Liver (tissue), 9 donors: Measurements from ENCODE around the gene COX5B. TPM values are rescaled to one million over a fixed set of nuclear protein-coding genes. Genes with fewer than 3 reads are reported as not detected.
"Not testable (repeated sequence)": the region's sequence is repeated elsewhere in the genome, so short reads cannot be mapped to it uniquely, and the experiment has no call there.

Experiments used
- DNase-seq: peaks from one replicate; pipeline ENCODE4 v3.0.0-alpha.2; 2017; ENCODE audit warnings: low spot score
- H3K27ac ChIP-seq, 2 donors: one replicate each; pipeline ENCODE4 v1.7.0; 2013; ENCODE audit warnings: inconsistent platforms in 2 of 2, low read length in 2 of 2, control low read depth in 1 of 2, low read depth in 1 of 2, mild to moderate bottlenecking in 1 of 2
- H3K27me3 ChIP-seq, 4 donors: one replicate each; pipeline versions ENCODE4 v1.6.1 to v1.7.0; 2013; ENCODE audit warnings: low read length in 3 of 4, inconsistent platforms in 1 of 4, mild to moderate bottlenecking in 1 of 4, moderate library complexity in 1 of 4; ENCODE audit not compliant: control insufficient read depth in 4 of 4, insufficient read depth in 4 of 4
- H3K36me3 ChIP-seq, 4 donors: one replicate each; pipeline versions ENCODE4 v1.6.1 to v1.7.0; 2013; ENCODE audit warnings: low read length in 3 of 4, mild to moderate bottlenecking in 3 of 4, low read depth in 1 of 4, moderate library complexity in 1 of 4; ENCODE audit not compliant: control insufficient read depth in 4 of 4, insufficient read depth in 3 of 4
- H3K4me1 ChIP-seq, 4 donors: one replicate each; pipeline versions ENCODE4 v1.6.1 to v1.7.0; 2013; ENCODE audit warnings: low read length in 3 of 4, mild to moderate bottlenecking in 3 of 4, moderate library complexity in 1 of 4; ENCODE audit not compliant: control insufficient read depth in 4 of 4, insufficient read depth in 4 of 4
- H3K4me3 ChIP-seq, 3 donors: one replicate each; pipeline versions ENCODE4 v1.6.1 to v1.7.0; 2013; ENCODE audit warnings: low read length in 3 of 3, control low read depth in 1 of 3, low read depth in 1 of 3, mild to moderate bottlenecking in 1 of 3
- H3K9ac ChIP-seq, 2 donors: one replicate each; pipeline ENCODE4 v1.7.0; 2013; ENCODE audit warnings: low read length in 2 of 2, mild to moderate bottlenecking in 2 of 2, moderate library complexity in 2 of 2, control low read depth in 1 of 2, low read depth in 1 of 2
- H3K9me3 ChIP-seq, 4 donors: one replicate each; pipeline versions ENCODE4 v1.6.1 to v1.7.0; 2013; ENCODE audit warnings: low read length in 3 of 4; ENCODE audit not compliant: control insufficient read depth in 4 of 4
- CTCF ChIP-seq: fragments of 150-350 bp; IDR thresholded peaks from 2 replicates; pipeline ENCODE4 v1.5.1; 2017; ENCODE audit warnings: improper control_type of control experiment, low read depth, low read length; ENCODE audit not compliant: missing input control
- EGR1 ChIP-seq, 2 donors: IDR thresholded peaks; 2 replicates each; pipeline ENCODE4 v1.6.1; 2016 to 2018; ENCODE audit warnings: antibody characterized with exemption in 2 of 2, low read depth in 2 of 2
- FOXA1 ChIP-seq: IDR thresholded peaks from 2 replicates; pipeline ENCODE4 v1.6.1; 2016; ENCODE audit warnings: antibody characterized with exemption
- FOXA2 ChIP-seq: IDR thresholded peaks from 2 replicates; pipeline ENCODE4 v1.6.1; 2016; ENCODE audit warnings: antibody characterized with exemption
- HNF4A ChIP-seq, 2 donors: conservative IDR thresholded peaks; 2 replicates each; pipeline ENCODE4 v1.6.1; 2016; ENCODE audit warnings: antibody characterized with exemption in 2 of 2, mild to moderate bottlenecking in 2 of 2
- JUND ChIP-seq, 2 donors: IDR thresholded peaks; 2 replicates each; pipeline ENCODE4 v1.6.1; 2016; ENCODE audit warnings: antibody characterized with exemption in 2 of 2
- MAX ChIP-seq: IDR thresholded peaks from 2 replicates; pipeline ENCODE4 v1.6.1; 2016; ENCODE audit warnings: antibody characterized with exemption
- NR2F2 ChIP-seq: IDR thresholded peaks from 2 replicates; pipeline ENCODE4 v1.6.1; 2016; ENCODE audit warnings: antibody characterized with exemption
- SP1 ChIP-seq: IDR thresholded peaks from 2 replicates; pipeline ENCODE4 v1.6.1; 2018; ENCODE audit warnings: antibody characterized with exemption, mild to moderate bottlenecking
- TAF1 ChIP-seq: conservative IDR thresholded peaks from 2 replicates; pipeline ENCODE4 v1.6.1; 2016; ENCODE audit warnings: antibody characterized with exemption, mild to moderate bottlenecking
- YY1 ChIP-seq: IDR thresholded peaks from 2 replicates; pipeline ENCODE4 v1.6.1; 2016; ENCODE audit warnings: antibody characterized with exemption, mild to moderate bottlenecking
- ZBTB33 ChIP-seq: IDR thresholded peaks from 2 replicates; pipeline ENCODE4 v1.6.1; 2016; ENCODE audit warnings: antibody characterized with exemption
- WGBS: extraction: QIAGEN DNeasy Blood & Tissue Kit; methylation state at CpG from one replicate; pipeline ENCODE4 v1.1.7; 2013; 5-methylcytosine and 5-hydroxymethylcytosine counted together
- polyA plus RNA-seq, 2 donors: library from polyadenylated mRNA; stranded (reverse) in 1 of 2; unstranded in 1 of 2; fragments of 200-250 nt in 1 of 2; fragments of >200 nt in 1 of 2; fragmentation: Nextera tagmentation in 1 of 2; extraction: Ambion mirVana in 1 of 2; gene quantifications; one replicate each; pipeline versions ENCODE4 v1.2.1 to v1.2.3, GENCODE V29; 2013 to 2015
- total RNA-seq, 2 donors: library from RNA; depleted of rRNA; stranded (reverse); fragments of >200 nt; gene quantifications; one replicate each; pipeline ENCODE4 v1.2.3, GENCODE V29; 2014
- donor health status: healthy.
- donor health status: healthy.
- donor health status: healthy.
- donor health status: healthy.
- donor health status: healthy.

The COX5B gene
- total and polyA plus RNA-seq, 4 donors = 103 to 423 (median 264) TPM

GRCh38 chr2:97620492-97620891 lies 25.4 kb upstream of the COX5B start:
- H3K9ac ChIP-seq, DNase-seq, H3K4me3 ChIP-seq, H3K27ac ChIP-seq, H3K4me1 ChIP-seq, H3K9me3 ChIP-seq, H3K36me3 ChIP-seq, H3K27me3 ChIP-seq: not testable (repeated sequence)
- WGBS = 81% methylated on average over 1 of the region's 1 CpG

- H3K27me3 ChIP-seq, H3K4me3 ChIP-seq, H3K36me3 ChIP-seq, DNase-seq, H3K4me1 ChIP-seq, H3K9ac ChIP-seq, H3K27ac ChIP-seq, H3K9me3 ChIP-seq: not testable (repeated sequence)
Measured at GRCh38 chr2:97622976-97623375, 22.9 kb upstream of the COX5B start.

GRCh38 chr2:97625354-97626048 lies 20.4 kb upstream of the COX5B start:
- 24% methylated on average over 4 of the region's 8 CpGs for WGBS
- H3K9me3 ChIP-seq, H3K27me3 ChIP-seq, DNase-seq, H3K9ac ChIP-seq, H3K36me3 ChIP-seq, H3K27ac ChIP-seq, H3K4me3 ChIP-seq, H3K4me1 ChIP-seq: not testable (repeated sequence)

GRCh38 chr2:97626049-97626430 lies 19.8 kb upstream of the COX5B start:
- not testable (repeated sequence) for H3K4me3 ChIP-seq

GRCh38 chr2:97644023-97644717 lies 1.7 kb upstream of the COX5B start:
- Histone ChIP-seq H3K36me3 (peaks cover 0 to 21% (median 18%) of the 10 kb centered on the region in 4 donors), H3K4me1 (peaks cover 3 to 16% (median 13%) of the 10 kb centered on the region in 4 donors), H3K4me3 (no peak overlapping the region), H3K27me3 (no peaks in the 10 kb centered on the region), H3K9me3 (no peaks in the 10 kb centered on the region), H3K27ac (no peak overlapping the region), H3K9ac (no peak overlapping the region)
- no peak for DNase-seq
- 95% methylated on average over 4 of the region's 4 CpGs for WGBS
- TF ChIP-seq CTCF = no peak
- TF ChIP-seq FOXA2 = no peak
- TF ChIP-seq YY1 = no peak
- no peak for TF ChIP-seq TAF1
- no peak for TF ChIP-seq ZBTB33
- no peak for TF ChIP-seq MAX
- TF ChIP-seq SP1 = no peak
- TF ChIP-seq JUND (IDR thresholded peaks at IDR 0.05) = no peak
- no peak for TF ChIP-seq NR2F2
- TF ChIP-seq EGR1 (IDR thresholded peaks at IDR 0.05; ENCODE audit: low read depth in 2 of 2) = no peak
- TF ChIP-seq HNF4A (conservative IDR thresholded peaks at IDR 0.05) = no peak
- TF ChIP-seq FOXA1 = no peak

More at GRCh38 chr2:97626049-97626430, 19.8 kb upstream of the COX5B start:
- H3K4me1 ChIP-seq, H3K27ac ChIP-seq, DNase-seq, H3K36me3 ChIP-seq, H3K9me3 ChIP-seq, H3K9ac ChIP-seq, H3K27me3 ChIP-seq: not testable (repeated sequence)
- WGBS = 79% methylated on average over 8 of the region's 8 CpGs
